Activated T-cell treated with anti-CD3 and anti-CD28 coated beads, Interleukin-2, amount 50 U/mL, for 4 hours (primary cell): ENCODE measurements around the gene POLR3A. TPM values are rescaled to one million over a fixed set of nuclear protein-coding genes. Genes with fewer than 3 reads are reported as not detected.

ENCODE experiments used
- ATAC-seq, 2 donors: fragments of 200-7000 bp; cut with Tn5 transposase; one replicate each; pipeline ENCODE4 v1.10.0; 2021
- DNase-seq: peaks from one replicate; pipeline ENCODE4 v3.0.0-alpha.2; 2020
- H3K27me3 Mint-ChIP-seq: one replicate; pipeline ENCODE4 v1.8.0; 2021; ENCODE audit warnings: low read depth, mixed read lengths
- H3K36me3 Mint-ChIP-seq: one replicate; pipeline ENCODE4 v1.8.0; 2022; ENCODE audit warnings: mixed read lengths; ENCODE audit not compliant: insufficient read depth
- H3K4me1 Mint-ChIP-seq: one replicate; pipeline ENCODE4 v1.8.0; 2021; ENCODE audit warnings: low read depth, mixed read lengths
- H3K4me3 Mint-ChIP-seq: one replicate; pipeline ENCODE4 v1.8.0; 2021; ENCODE audit warnings: mild to moderate bottlenecking, moderate library complexity, mixed read lengths
- H3K9me3 Mint-ChIP-seq: one replicate; pipeline ENCODE4 v1.8.0; 2021; ENCODE audit warnings: mixed read lengths
- total RNA-seq, 3 donors: library from RNA; stranded (reverse); gene quantifications; one replicate each; pipeline ENCODE4 v1.2.1, GENCODE V29; 2021

POLR3A gene
- total RNA-seq, 3 donors from 2014 or later: 30.7 to 33.7 (median 31.0) TPM

DNA sequence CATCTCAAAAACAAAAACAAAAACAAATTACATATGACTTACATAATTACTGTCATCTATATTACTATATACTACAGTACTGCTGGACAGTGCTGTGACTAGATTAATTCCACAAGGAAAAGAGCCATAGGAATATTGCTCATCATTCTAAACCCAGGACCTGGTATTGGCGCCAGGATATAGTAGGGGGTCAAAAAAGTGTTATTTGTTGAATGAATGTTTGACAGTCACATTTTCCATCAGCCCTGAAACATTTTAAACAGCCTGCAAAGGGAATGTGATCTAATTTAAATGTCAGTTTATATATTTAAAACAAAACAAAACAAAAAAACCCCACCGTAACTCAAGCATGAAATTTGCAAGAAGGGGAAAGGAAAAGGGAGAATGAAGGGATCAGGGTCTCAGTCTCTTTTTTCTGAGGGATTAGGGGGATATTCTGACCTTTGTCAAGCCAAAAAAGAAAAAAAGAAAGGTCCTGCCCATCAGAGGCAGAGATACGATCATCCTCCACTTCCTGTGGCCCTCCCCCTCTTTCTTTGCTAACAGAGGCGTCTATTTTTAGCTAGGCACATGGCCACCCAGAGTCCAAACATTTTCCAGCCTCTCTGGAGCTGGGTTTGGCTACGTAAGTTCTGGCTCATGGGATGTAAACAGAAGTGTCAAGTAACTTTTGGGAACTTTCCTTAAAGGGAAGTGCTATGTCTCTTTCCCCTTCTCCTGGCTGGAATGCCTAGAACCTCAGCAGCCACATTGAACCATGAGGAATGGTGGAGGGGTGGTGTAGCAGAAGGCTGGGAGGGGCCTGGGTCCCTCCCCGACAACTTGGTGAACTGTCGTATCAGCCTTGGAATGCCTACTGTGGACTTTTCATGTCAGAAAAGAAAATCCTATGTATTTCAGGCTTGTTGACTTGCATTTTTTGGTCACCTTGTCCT, 58.2 kb downstream of the POLR3A start:
- Mint-ChIP-seq H3K36me3 (peaks cover 4% of the 10 kb centered on the region), H3K9me3 (no peaks in the 10 kb centered on the region), H3K4me1 (peaks cover 10% of the 10 kb centered on the region), H3K4me3 (no peak overlapping the region), H3K27me3 (no peaks in the 10 kb centered on the region)
- DNase-seq (no peak), ATAC-seq (no peak)

DNA sequence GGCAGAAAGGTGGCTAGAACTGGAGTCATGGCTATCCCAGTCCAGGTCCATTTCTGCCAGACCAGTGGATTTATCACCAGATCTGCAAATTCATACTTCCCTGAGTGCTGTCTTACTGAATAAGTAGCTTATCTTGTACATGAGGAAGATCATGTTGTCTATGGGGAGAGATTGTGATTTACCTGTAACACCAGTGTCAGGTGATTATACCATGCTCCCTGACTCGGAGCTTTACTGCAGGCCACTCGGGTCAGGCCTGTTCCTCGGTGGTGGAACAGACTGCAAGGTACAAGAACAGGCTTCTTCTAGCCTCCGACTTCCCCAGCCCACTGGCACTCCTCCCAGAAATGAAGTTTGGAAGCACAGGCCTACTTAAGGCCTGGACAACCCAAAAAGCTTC, 60.2 kb downstream of the POLR3A start:
- Mint-ChIP-seq H3K36me3 (no peaks in the 10 kb centered on the region), H3K27me3 (no peaks in the 10 kb centered on the region), H3K4me3 (no peak overlapping the region), H3K4me1 (peaks cover 10% of the 10 kb centered on the region), H3K9me3 (peaks cover 3% of the 10 kb centered on the region)
- DNase-seq (no peak), ATAC-seq (no peak)

DNA sequence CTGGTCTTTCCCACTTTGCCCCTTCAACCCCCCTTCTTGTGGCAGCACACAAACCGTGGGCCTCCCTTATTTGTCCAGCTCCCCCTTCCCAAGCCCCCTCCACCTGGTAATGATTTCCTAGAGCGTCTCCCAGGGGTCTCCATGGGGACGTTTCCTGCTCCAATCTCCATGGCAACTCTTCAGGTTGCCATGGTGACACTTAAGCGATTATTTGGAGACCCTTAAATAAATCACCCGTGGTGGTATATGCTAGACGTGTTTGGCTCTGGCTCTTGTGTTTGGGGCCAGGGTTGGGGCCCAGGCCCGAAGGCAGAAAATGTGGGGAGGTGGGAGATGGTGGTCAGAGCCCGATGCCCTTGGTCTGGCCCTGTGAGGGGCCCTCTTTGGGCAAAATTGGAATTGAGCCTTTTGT, 61.7 kb downstream of the POLR3A start:
- Mint-ChIP-seq H3K9me3 (peaks cover 6% of the 10 kb centered on the region), H3K4me1 (peaks cover 10% of the 10 kb centered on the region), H3K4me3 (no peak overlapping the region), H3K36me3 (no peaks in the 10 kb centered on the region), H3K27me3 (no peaks in the 10 kb centered on the region)
- no peak for DNase-seq
- no peak for ATAC-seq

DNA sequence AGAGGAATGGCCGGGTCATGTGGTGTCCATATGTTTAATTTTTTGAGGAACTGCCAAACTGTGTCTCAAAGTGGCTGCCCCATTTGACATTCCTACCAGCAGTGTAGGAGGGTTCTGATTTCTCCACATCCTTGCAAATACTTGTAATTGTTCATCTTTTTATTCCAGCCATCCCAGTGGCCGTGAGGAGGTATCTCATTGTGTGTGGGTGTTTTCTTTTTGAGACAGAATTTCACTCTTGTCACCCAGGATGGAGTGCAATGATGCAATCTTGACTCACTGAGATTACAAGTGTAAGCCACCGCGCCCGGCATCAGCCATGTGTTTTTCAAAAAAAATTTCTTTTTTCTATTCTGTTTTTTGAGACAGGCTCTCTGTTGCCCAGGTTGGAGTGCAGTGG, 64.0 kb downstream of the POLR3A start:
- H3K9me3 Mint-ChIP-seq: peaks cover 6% of the 10 kb centered on the region
- H3K36me3 Mint-ChIP-seq: no peaks in the 10 kb centered on the region
- ATAC-seq: peak in 1 of 2 donors; percentile 32
- no peaks in the 10 kb centered on the region for H3K4me1 Mint-ChIP-seq
- DNase-seq: no peak
- no peaks in the 10 kb centered on the region for H3K27me3 Mint-ChIP-seq
- no peak overlapping the region for H3K4me3 Mint-ChIP-seq

DNA sequence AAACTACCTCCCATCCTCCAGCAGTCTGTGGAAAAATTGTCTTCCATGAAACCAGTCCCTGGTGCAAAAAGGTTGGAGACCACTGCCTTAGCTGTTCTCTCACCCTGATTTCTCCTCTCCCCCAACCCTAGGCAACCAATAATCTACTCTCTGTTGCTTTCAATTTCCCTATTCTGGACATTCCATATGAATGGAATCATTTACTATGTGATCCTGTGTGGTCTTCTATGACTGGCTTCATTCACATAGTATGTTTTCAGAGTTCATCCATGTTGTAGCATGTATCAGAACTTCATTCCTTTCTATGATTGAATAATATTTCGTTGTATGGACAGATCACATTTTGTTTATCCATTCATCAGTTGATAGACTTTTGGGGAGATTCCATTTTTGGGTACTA, 64.5 kb downstream of the POLR3A start:
- H3K9me3 Mint-ChIP-seq: peaks cover 6% of the 10 kb centered on the region
- ATAC-seq (no peak), DNase-seq (no peak)
- no peaks in the 10 kb centered on the region for H3K4me1 Mint-ChIP-seq
- no peak overlapping the region for H3K4me3 Mint-ChIP-seq
- no peaks in the 10 kb centered on the region for H3K36me3 Mint-ChIP-seq
- H3K27me3 Mint-ChIP-seq: no peaks in the 10 kb centered on the region

DNA sequence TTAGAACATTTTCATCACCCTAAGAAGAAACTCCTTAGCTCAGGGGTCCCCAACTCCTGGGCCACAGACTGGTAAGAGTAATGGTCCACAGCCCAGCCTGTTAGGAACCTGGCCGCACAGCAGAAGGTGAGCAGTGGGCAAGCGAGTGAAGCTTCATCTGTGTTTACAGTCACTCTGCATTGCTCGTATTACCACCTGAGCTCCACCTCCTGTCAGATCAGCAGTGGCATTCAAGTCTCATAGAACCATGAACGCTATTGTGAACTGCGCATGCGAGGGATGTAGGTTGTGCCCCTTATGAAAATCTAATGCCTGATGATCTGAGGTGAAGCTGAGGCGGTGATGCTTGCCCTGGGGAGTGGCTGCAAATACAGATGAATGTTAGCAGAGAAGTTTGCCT, 65.4 kb downstream of the POLR3A start:
- H3K36me3 Mint-ChIP-seq: no peaks in the 10 kb centered on the region
- DNase-seq (no peak), ATAC-seq (no peak)
- peaks cover 6% of the 10 kb centered on the region for H3K9me3 Mint-ChIP-seq
- H3K4me3 Mint-ChIP-seq: no peak overlapping the region
- no peaks in the 10 kb centered on the region for H3K27me3 Mint-ChIP-seq
- H3K4me1 Mint-ChIP-seq: no peaks in the 10 kb centered on the region

DNA sequence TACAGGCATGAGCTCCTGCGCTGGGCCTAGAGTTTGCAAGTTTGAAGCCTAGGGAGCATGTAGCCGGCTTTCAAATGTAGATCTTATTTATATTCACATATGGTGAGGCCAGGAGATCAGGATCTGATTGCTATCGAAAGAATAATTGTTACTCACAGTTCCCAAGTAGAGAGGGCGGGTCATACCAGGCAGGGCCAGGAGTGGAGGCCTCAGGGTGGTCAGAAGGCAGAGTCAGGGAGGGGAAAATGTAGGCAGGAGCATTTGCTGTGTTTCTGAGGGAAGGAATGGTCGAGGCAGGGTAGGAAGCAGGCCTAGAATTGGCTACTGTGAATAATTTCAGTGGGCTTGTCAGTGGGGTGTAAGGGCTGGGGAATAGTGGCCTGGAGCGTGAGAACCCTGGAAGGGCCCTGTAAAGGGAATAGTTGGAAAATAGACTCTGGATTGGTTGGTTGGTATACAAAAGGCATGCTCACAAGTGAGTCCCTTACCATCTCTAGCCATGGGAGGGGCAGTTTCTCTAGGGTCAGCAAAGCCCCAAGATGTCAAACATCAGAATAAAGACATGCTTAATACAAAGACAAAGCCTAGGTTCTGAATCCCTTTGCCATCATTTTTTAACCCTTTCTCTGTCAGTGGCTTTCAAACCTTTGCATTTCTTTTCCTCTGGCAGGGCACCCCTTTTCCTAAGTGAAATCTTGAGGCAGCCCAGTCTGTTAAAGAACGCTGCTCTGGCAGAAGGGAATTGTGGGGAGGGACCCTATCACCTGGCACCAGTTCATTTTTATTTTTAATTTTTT, 66.8 kb downstream of the POLR3A start:
- no peaks in the 10 kb centered on the region for H3K4me1 Mint-ChIP-seq
- no peak for DNase-seq
- H3K9me3 Mint-ChIP-seq: peaks cover 6% of the 10 kb centered on the region
- ATAC-seq: no peak
- H3K4me3 Mint-ChIP-seq: no peak overlapping the region
- no peaks in the 10 kb centered on the region for H3K36me3 Mint-ChIP-seq
- H3K27me3 Mint-ChIP-seq: peaks cover 2% of the 10 kb centered on the region

DNA sequence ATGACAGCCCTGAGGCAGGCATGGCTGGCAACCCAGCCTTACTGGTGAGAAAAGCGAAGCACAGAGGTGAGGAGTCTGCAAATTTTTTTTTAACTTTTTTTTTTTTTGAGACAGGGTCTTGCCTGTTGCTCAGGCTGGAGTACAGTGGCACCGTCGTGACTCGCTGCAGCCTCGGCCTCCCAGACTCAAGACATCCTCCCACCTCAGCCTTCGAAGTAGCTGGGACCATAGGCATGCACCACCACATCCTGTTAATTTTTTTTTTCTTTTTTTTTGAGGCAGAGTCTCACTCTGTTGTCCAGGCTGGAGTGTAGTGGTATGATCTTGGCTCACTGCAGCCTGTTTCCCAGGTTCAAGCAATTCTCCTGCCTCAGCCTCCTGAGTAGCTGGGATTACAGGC, 67.6 kb downstream of the POLR3A start:
- H3K27me3 Mint-ChIP-seq: peaks cover 2% of the 10 kb centered on the region
- peaks cover 6% of the 10 kb centered on the region for H3K9me3 Mint-ChIP-seq
- no peaks in the 10 kb centered on the region for H3K4me1 Mint-ChIP-seq
- ATAC-seq (no peak), DNase-seq (no peak)
- no peak overlapping the region for H3K4me3 Mint-ChIP-seq
- no peaks in the 10 kb centered on the region for H3K36me3 Mint-ChIP-seq

DNA sequence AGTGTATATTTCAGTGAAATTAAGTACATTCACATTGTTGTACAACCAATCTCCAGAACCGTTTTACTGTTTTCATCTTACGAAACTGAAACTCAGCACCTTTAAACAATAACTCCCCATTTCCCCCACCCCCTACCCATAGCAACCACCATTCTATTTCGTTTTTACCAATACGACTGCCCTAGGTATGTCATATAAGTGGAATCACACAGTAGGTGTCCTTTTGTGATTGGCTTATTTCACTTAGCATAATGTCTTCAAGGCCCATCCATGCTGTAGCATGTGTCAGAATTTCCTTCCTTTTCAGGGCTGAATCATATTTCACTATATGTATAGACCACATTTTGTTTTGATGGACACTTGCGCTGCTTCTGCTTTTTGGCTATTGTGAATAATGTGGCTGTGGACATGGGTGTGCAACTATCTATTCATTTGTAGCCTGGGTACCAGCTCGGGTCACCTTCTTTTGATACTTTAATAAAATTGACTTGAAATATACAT, 68.4 kb downstream of the POLR3A start:
- Mint-ChIP-seq H3K9me3 (peaks cover 6% of the 10 kb centered on the region), H3K27me3 (peaks cover 4% of the 10 kb centered on the region), H3K4me1 (no peaks in the 10 kb centered on the region), H3K4me3 (no peak overlapping the region), H3K36me3 (no peaks in the 10 kb centered on the region)
- DNase-seq (no peak), ATAC-seq (no peak)

DNA sequence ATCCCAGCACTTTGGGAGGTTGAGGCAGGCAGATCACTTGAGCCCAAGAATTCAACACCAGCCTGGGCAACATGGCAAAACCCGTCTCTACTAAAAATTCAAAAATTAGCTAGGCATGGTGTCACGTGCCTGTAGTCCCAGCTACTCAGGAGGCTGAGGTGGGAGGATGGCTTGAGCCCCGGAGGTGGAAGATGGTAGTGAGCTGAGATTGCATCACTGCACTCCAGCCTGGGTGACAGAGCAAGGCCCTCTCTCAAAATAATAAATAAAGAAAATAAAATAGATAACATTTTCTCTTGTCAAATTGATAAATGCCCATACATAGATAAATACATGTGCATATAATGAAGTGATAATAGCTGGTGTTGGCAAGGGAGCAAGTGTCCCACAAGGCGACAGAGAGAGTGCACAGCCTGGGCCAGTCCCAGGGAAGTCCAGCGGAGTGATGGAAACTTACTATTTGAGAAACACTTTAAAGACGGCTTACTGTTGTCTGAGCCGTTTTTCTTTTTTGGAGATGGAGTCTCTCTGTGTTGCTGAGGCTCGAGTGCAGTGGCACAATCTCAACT, 69.3 kb downstream of the POLR3A start:
- no peak for DNase-seq
- no peak for ATAC-seq
- Mint-ChIP-seq H3K27me3 (peaks cover 4% of the 10 kb centered on the region), H3K9me3 (peaks cover 6% of the 10 kb centered on the region), H3K36me3 (no peaks in the 10 kb centered on the region), H3K4me3 (no peak overlapping the region), H3K4me1 (no peaks in the 10 kb centered on the region)

DNA sequence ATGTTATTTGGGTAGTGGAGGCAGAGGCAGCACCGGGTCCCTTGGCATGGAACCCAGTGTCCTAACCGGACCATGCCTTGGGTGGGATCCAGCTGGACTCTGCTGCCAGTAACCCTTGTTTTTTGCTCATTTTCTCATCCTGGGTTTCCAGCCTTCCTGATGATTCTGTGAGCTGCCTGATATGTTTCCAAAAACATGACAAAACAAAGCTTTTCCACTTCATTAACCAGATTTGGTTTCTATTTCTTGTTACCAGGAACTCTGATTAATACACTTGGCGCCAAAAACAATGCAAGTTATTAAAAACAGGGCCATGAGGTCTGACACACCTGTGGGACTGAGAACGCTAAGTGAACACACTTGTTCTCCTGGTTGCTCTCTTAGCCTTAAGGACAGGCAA, 69.9 kb downstream of the POLR3A start:
- Mint-ChIP-seq H3K36me3 (no peaks in the 10 kb centered on the region), H3K4me1 (no peaks in the 10 kb centered on the region), H3K4me3 (no peak overlapping the region), H3K9me3 (peaks cover 3% of the 10 kb centered on the region), H3K27me3 (peaks cover 4% of the 10 kb centered on the region)
- DNase-seq: no peak
- no peak for ATAC-seq

DNA sequence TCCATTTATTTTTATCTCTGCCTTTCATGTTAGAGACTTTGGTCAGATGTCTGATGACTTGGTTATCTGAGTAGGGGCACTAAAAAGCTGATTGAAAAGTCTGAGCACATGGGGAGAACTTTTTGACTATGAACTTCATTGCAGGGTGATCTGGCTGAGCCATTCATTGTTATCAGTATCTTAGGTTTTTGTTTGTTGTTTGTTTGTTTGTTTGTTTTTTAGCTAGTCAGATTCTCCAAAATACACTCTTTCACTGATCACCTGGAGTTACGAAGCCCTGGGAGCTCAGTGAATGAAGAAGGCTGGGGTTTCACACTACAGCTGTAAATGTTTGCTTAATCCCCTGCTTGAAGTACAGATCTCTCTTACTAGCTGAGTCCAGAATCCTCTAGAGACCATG, 74.2 kb downstream of the POLR3A start:
- ATAC-seq (no peak), DNase-seq (no peak)
- H3K4me3 Mint-ChIP-seq: no peak overlapping the region
- H3K9me3 Mint-ChIP-seq: peaks cover 6% of the 10 kb centered on the region
- peaks cover 9% of the 10 kb centered on the region for H3K27me3 Mint-ChIP-seq
- H3K36me3 Mint-ChIP-seq: no peaks in the 10 kb centered on the region
- H3K4me1 Mint-ChIP-seq: no peaks in the 10 kb centered on the region

DNA sequence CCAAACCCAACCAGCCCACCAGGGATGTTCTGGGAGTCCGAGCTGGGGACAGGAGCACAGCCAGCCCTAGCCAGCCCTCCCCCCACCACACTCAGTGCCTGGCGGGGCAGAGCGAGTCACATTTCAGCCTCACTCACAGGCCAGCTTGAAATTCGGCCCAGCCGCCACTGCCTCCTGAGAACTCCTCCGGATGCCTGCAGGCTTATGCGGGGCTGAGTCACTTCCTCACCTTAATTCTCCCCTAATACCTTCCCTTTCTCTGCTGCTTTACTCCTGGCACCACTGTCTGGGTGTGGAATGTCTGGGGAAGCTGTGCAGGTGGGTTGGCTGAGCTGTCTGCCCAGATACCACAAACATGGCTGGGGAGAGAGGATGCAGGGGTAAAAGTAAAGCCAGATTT, 80.1 kb downstream of the POLR3A start:
- peaks cover 31% of the 10 kb centered on the region for H3K27me3 Mint-ChIP-seq
- ATAC-seq: no peak
- no peak for DNase-seq
- no peaks in the 10 kb centered on the region for H3K4me1 Mint-ChIP-seq
- peaks cover 6% of the 10 kb centered on the region for H3K9me3 Mint-ChIP-seq
- H3K4me3 Mint-ChIP-seq: no peak overlapping the region
- no peaks in the 10 kb centered on the region for H3K36me3 Mint-ChIP-seq

DNA sequence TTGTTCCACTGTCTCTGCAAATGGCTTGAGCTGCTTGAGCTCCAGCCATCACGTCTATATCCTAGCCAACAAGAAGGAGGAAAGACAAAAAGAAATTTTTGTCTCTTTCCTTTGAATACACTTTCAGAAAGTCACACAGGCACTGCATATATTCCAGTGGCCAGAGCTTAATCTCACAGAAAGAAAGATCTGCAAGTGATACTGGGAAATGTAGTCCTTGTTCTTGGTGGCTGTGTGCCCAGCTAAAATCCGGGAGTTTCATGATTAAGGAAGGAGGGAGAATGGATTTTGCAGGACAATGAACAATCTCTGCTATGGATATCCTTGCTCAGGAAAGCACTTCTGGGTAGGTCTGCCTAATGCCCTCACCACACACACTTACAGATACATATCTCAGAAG, 83.2 kb downstream of the POLR3A start:
- Mint-ChIP-seq H3K27me3 (peaks cover 37% of the 10 kb centered on the region), H3K4me3 (no peak overlapping the region), H3K4me1 (no peaks in the 10 kb centered on the region), H3K36me3 (no peaks in the 10 kb centered on the region), H3K9me3 (peaks cover 6% of the 10 kb centered on the region)
- DNase-seq (no peak), ATAC-seq (no peak)
